Pons (tissue), 1 donor: Measurements from ENCODE around the gene CDV3.

Source experiments
- DNase-seq: peaks from one replicate; pipeline ENCODE4 v3.0.0-alpha.2; 2016; ENCODE audit warnings: low spot score

The CDV3 gene

GRCh38 chr3:133606342-133606741, 32.9 kb downstream of the CDV3 start:
- no peak for DNase-seq

- DNase-seq: no peak
Measured at GRCh38 chr3:133606902-133607301, 33.4 kb downstream of the CDV3 start.

- no peak for DNase-seq
Measured at GRCh38 chr3:133607816-133608215, 34.3 kb downstream of the CDV3 start.

GRCh38 chr3:133608388-133608787, 34.9 kb downstream of the CDV3 start:
- no peak for DNase-seq

- DNase-seq: no peak
Measured at GRCh38 chr3:133610031-133610430, 36.5 kb downstream of the CDV3 start.

GRCh38 chr3:133611534-133611933, 38.0 kb downstream of the CDV3 start:
- DNase-seq: no peak

- no peak for DNase-seq
Measured at GRCh38 chr3:133620066-133620784, 46.7 kb downstream of the CDV3 start.

- no peak for DNase-seq
Measured at GRCh38 chr3:133627789-133628188, 54.3 kb downstream of the CDV3 start.

- no peak for DNase-seq
Measured at GRCh38 chr3:133629146-133629545, 55.7 kb downstream of the CDV3 start.

- DNase-seq: no peak
Measured at GRCh38 chr3:133633439-133633838, 60.0 kb downstream of the CDV3 start.
